Liver (tissue), 3 donors: ENCODE data around the gene TFF3.

Source experiments
- CTCF ChIP-seq: fragments of 150-350 bp; IDR thresholded peaks from 2 replicates; pipeline ENCODE4 v1.5.1; 2017; ENCODE audit warnings: improper control_type of control experiment, low read depth, low read length; ENCODE audit not compliant: missing input control
- RXRA ChIP-seq, 2 donors: IDR thresholded peaks; 2 replicates each; pipeline ENCODE4 v1.6.1; 2017 to 2018; ENCODE audit warnings: antibody characterized with exemption in 2 of 2, mild to moderate bottlenecking in 1 of 2
- SP1 ChIP-seq: IDR thresholded peaks from 2 replicates; pipeline ENCODE4 v1.6.1; 2018; ENCODE audit warnings: antibody characterized with exemption, mild to moderate bottlenecking
- donor health status: healthy.
- donor health status: healthy.

GRCh38 chr21:42343556-42343955 lies 28.3 kb upstream of the TFF3 start:
- no peak for TF ChIP-seq CTCF
- TF ChIP-seq RXRA (IDR thresholded peaks at IDR 0.05): no peak
- TF ChIP-seq SP1: no peak
